Stimulated activated CD4-positive, alpha-beta T cell treated with anti-CD3 and anti-CD28 coated beads, Interleukin-4, amount 100 ng/mL, for 4 hours (primary cell): ENCODE measurements around the gene CCT7.
"Not testable (repeated sequence)": the region's sequence is repeated elsewhere in the genome, so short reads cannot be mapped to it uniquely, and the experiment has no call there.

ENCODE experiments used
- DNase-seq, 2 experiments: peaks; one replicate each; pipeline ENCODE4 v3.0.0-alpha.2; 2020

The CCT7 gene

GRCh38 chr2:73233932-73234832, at the start of gene CCT7:
CCT7 (plus strand) TSS chr2:73234308; CDS start chr2:73234379, 71 bp downstream.
- DNase-seq, result peak; percentile 74 to 86

- DNase-seq, result no peak
These were observed 48.1 kb upstream of the CCT7 start for GRCh38 chr2:73185965-73186364.

GRCh38 chr2:73187549-73187948, 46.6 kb upstream of the CCT7 start:
- DNase-seq, result no peak

- no peak for DNase-seq
These were observed 36.5 kb upstream of the CCT7 start for GRCh38 chr2:73197579-73197978.

GRCh38 chr2:73200281-73200680, 33.8 kb upstream of the CCT7 start:
- not testable (repeated sequence) for DNase-seq

GRCh38 chr2:73202156-73203054, 31.7 kb upstream of the CCT7 start, which contains the start of gene NOTO:
NOTO (plus strand) TSS chr2:73202574; CDS start chr2:73202667, 93 bp downstream.
- DNase-seq, result no peak

- DNase-seq, result no peak
These were observed 30.9 kb upstream of the CCT7 start for GRCh38 chr2:73203055-73203681.

GRCh38 chr2:73205611-73206010, 28.5 kb upstream of the CCT7 start:
- no peak for DNase-seq

- no peak for DNase-seq
These were observed 25.9 kb upstream of the CCT7 start for GRCh38 chr2:73208258-73208657.

GRCh38 chr2:73210019-73210418, 24.1 kb upstream of the CCT7 start:
- DNase-seq, result no peak

- no peak for DNase-seq
These were observed 23.4 kb upstream of the CCT7 start for GRCh38 chr2:73210696-73211095.

GRCh38 chr2:73212098-73212447, 22.0 kb upstream of the CCT7 start:
- DNase-seq, result no peak

GRCh38 chr2:73212448-73213176, 21.5 kb upstream of the CCT7 start:
- DNase-seq, result peak; percentile 61 to 74

GRCh38 chr2:73214120-73215035, 19.7 kb upstream of the CCT7 start, which contains the start of gene SMYD5:
SMYD5 (plus strand) TSS chr2:73214245; CDS start chr2:73214267, 22 bp downstream.
- DNase-seq, result peak; percentile 90 to 91

GRCh38 chr2:73215254-73215653, 18.9 kb upstream of the CCT7 start:
- DNase-seq, result no peak

- no peak for DNase-seq
These were observed 16.9 kb upstream of the CCT7 start for GRCh38 chr2:73217160-73217559.

GRCh38 chr2:73217826-73218225, 16.3 kb upstream of the CCT7 start:
- DNase-seq, result no peak

GRCh38 chr2:73218298-73218697, 15.8 kb upstream of the CCT7 start:
- no peak for DNase-seq

GRCh38 chr2:73223821-73224220, 10.3 kb upstream of the CCT7 start:
- no peak for DNase-seq

GRCh38 chr2:73225513-73226360, 8.4 kb upstream of the CCT7 start:
- no peak for DNase-seq
